GM19240 (cell line): Measurements from ENCODE around the gene TACC2.
A peak's percentile ranks its signal among the peaks of the same experiment; 100 is the strongest.

Experiments used
- DNase-seq: peaks from one replicate; pipeline ENCODE4 v3.0.0; 2011; ENCODE audit warnings: low spot score; ENCODE audit not compliant: insufficient read length

TACC2 gene

GRCh38 chr10:122267849-122268737 lies 279.1 kb downstream of the TACC2 start:
- peak; percentile 75 for DNase-seq

GRCh38 chr10:122269059-122269687 lies 280.2 kb downstream of the TACC2 start:
- DNase-seq = no peak

- no peak for DNase-seq
Observed at GRCh38 chr10:122271076-122271475, 282.1 kb downstream of the TACC2 start, which contains the start of gene BTBD16. TSS of gene BTBD16 (plus strand) at chr10:122271296. CDS start at chr10:122275082, 3,786 bp downstream.

DNA sequence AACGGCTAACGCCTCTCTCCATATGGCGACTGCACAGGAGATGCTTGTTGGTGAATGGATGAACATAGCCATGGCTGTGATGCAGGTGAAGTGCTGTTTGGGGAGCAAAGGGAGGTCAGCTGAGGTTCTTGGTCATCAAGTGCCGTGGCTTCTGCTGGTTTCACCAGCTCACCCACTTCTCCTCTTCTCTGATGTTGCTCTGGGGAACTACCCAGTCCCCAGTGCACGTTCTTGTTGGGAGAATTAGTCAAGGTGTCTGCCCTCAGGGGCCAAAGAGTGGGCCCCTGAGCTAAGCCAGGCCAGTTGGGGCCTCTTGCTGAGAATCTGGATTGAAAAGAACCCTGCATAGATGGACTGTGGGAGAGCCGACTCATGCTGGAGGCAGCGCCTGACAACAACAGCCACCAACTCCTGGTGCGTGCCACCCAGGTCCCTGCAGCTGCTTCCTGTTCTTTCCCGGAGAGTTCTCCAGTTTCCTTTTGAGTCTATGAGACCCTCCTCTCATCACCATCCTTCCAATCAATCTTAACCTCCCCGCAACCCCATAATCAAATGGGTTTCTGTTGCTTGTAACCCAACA lies 285.1 kb downstream of the TACC2 start:
- DNase-seq = no peak

- no peak for DNase-seq
Observed at GRCh38 chr10:122276611-122277208, 287.7 kb downstream of the TACC2 start.

DNA sequence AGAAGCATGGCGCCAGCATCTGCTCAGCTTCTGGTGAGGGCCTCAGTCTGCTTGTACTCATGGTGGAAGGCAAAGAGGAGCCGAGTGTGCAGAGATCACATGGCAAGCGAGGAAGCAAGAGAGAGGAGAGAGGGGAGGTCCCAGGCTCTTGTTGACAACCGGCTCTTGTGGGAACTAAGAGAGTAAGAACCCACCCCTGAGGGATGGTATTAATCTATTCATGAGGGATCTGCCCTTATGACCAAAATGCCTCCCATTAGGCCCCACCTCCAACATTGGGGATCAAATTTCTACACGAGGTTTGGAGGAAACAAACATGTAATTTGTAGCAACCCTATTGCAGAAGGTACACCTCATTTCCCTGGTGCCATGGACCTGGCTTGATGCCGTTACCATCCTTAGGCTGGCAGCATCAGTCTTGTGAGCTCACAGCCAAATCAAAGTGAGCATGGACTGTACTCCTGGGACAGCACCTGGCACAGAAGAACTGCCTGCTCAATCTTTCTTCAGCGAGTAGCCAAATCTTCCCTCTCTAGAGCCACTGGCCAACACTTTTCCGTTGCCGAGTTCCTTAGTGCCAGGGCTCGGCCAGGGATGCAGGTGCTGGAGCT lies 288.7 kb downstream of the TACC2 start:
- DNase-seq = no peak

GRCh38 chr10:122279725-122280141 lies 290.8 kb downstream of the TACC2 start:
- no peak for DNase-seq

DNA sequence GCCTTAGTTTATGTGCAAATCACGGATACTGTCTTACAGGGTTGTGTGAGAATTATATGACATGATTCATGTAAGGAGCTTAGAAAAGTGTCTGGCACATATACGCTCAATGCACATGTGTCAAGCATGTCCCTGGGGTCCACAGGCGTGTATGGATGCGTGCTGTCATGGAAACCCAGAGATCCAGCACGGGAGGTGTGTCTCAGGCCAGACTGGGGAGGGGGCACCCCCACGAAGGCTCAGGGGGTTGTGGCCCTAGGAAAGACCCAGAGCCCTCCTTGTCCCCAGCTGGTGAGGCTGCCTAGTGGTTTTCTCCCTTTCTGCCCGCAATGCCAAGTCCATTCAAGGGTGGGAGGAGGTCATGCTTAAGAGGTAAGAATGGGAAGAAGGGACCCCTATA lies 291.2 kb downstream of the TACC2 start:
- no peak for DNase-seq

- no peak for DNase-seq
Observed at GRCh38 chr10:122281018-122281626, 292.2 kb downstream of the TACC2 start.

GRCh38 chr10:122281751-122282150 lies 292.8 kb downstream of the TACC2 start:
- DNase-seq = no peak

DNA sequence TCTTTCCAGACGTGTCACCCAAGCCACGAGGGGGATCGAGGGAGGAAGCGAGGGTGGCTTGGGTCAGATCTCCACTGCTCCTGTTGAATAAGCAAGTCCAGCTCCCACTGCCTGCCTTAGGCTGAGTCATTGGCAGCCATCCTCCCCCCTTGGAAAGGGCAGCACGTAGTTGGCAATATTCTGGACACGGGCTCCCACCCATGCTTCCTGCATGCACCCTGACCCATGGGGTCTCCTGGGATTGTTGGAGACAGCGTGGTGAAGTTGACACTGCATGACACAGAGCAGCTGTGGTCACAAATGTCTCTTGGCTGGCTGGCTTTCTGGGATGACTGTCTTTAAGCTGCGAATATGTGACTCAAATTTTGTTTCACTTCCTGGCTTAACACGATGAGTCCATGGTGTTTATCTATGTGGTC lies 293.3 kb downstream of the TACC2 start:
- no peak for DNase-seq

DNA sequence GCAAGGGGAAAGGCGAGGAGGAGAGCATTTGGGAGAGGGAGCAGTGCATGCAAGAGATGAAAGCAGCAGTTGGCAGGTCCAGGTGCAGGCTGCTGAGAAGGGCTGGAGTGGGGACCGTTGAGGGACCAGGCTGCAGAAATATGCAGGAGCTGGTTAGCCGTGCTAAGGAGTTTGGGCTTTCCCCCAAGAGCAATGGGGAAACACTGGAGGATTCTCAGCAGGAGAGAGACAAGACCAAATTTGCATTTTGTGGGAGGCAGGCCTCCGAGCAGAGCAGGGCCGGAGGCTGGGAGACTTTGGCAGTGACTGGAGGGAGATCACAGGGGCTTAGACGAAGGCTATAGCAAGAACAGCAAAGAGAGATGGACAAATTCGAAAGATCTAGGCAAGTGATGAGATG lies 293.9 kb downstream of the TACC2 start:
- DNase-seq = no peak

DNA sequence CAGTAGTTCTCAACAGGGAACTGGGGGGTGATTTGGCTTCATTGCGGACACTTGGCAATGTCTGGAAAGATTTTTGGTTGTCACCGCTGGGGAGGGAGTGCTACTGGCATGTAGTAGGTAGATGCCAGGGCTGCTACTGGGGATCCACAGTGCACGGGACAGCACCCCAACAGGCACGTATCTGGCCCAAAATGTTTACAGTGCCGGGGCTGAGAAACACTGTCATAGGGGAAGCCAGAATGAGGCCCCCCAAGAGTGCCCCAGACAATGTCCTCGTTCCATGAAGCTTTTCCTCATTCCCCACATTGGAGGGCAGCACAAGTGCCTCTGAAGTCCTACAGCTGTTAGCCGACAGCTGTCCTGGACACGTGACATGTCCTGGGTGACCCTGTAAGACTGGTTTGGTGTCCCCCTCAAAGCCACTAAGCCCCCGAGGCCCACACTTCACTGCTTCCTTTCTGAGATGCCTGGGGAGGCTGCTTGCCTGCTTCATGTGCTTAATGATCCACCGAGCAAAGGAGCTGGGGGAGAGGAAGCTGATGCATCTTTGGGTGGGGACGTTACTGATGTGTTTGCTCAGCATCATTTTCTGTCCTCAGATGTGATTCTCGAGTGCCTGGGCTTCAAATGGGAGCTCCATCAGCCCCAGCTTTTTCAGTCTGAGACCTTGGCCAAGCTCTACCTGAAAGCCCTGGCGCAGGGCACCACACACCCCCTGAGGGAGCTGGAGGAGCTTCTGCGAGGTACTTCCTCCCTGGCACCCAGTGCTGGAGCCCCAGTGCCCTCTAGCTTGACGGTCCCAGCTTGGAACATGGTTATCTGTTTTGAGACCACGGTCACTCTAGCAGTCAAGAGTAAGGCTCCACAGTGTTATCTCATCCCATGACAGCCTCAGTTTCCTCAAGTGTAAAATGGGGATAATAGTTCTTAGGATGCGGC lies 296.8 kb downstream of the TACC2 start:
- DNase-seq = no peak

GRCh38 chr10:122286867-122287266 lies 297.9 kb downstream of the TACC2 start:
- no peak for DNase-seq

DNA sequence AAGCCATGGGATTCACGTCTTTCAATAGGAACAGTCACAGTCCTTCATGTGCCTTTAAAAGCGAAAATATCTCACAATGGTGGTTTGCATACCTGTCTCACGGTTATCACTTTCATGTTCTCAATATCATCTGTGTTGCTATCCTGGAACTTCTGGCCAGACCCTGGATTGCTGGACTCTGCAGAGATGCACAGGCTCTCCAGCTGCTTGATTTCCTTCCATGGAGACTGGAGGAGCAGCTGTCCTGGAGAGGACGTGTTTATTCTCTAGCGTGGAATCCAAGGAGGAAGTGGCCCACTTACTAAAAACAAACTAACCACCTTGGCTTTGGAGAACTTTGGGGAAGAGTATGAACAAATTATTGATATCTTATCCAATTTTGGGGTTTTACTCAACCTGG lies 298.6 kb downstream of the TACC2 start:
- no peak for DNase-seq

GRCh38 chr10:122288262-122288661 lies 299.3 kb downstream of the TACC2 start:
- no peak for DNase-seq

GRCh38 chr10:122288917-122289316 lies 300.0 kb downstream of the TACC2 start:
- DNase-seq = no peak

- DNase-seq = no peak
Observed at GRCh38 chr10:122290334-122290733, 301.4 kb downstream of the TACC2 start.

DNA sequence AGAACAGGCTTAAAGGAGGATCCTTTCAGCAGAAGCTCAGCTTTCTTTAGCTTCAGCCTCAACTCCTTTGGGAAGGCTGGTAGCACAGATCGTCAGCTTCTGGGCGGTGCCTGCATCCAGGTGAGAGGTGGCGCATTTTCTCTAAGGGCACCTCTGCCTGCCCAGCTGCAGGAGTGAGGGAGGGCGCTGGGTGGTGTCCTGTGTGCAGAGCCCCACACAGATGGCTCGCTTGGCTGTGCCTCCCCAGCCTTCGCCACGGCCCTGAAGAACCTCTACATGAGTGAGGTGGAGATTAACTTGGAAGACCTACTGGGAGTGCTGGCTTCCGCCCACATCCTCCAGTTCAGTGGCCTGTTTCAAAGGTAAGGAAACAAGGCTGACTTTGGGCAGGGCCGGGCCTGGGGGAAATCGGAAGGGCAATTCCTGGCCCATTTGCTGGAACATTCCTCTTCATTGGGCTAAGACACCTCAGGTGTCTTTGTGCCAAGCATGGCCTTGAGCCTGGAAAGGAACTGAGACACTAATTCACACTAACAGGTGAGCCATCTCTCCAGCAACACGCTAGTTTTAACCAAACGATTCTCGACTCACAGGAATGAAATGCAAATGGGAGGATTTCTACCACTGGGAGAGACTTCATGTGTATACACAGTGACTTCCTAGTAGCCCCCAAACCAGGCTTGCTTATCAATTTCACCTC lies 302.0 kb downstream of the TACC2 start:
- DNase-seq = no peak
